Measurements from ENCODE around the gene BEGAIN.

The BEGAIN gene

DNA sequence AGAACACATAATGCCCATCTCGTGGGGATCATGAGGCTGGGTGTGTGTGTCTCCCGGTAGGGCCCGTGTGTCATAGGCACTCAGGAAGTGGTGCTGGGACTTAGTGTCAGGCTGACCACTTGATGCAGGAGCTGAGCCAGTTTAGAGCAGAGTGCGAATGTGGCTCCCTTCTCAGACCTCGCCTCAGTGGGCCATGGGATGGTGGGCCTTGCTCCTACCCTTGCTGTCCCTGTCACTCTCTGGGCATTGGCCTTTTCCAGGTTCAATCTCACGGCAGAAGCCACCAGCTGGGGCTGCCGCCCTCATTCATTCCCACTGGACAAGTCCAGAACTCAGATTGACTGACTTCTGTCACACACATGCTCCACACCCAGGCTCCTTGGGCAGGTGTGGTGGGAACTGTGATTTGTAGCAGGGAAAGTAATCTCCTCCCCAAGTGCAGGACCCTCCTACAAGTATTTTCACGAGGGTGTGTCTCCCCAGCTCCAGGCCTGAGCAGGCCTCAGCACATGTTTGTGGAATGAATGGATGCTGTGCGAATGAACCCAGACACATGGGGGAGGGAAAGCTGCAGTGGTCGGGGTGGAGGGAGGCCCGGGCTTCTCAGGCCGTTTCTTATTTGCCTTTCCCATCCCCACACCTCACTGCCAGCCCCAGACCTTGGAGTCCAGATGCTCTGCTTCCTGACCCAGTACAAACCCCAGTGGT lies 54.9 kb downstream of the BEGAIN start:
- H3F3A ChIP-seq (ENCODE audit: control insufficient read depth, insufficient read depth), result no peaks in the 10 kb centered on the region
- no peaks in the 10 kb centered on the region for H4K20me1 ChIP-seq (ENCODE audit: control insufficient read depth, insufficient read depth, low read depth, low read length)
- no peaks in the 10 kb centered on the region for H3K9me3 ChIP-seq (ENCODE audit: control insufficient read depth, insufficient read depth, low read length)
- no peaks in the 10 kb centered on the region for H3K9me2 ChIP-seq (replicated peaks; ENCODE audit: control insufficient read depth, low read length)
- no peaks in the 10 kb centered on the region for H3K4me1 ChIP-seq (ENCODE audit: control insufficient read depth, low read length)
- H3K27ac ChIP-seq (ENCODE audit: low read depth, low read length), result no peak overlapping the region
- TF ChIP-seq EZH2phosphoT487 (IDR thresholded peaks at IDR 0.05; ENCODE audit: borderline replicate concordance, low read length), result no peak
- H3K4me2 ChIP-seq (ENCODE audit: low read length), result no peak overlapping the region
- no peaks in the 10 kb centered on the region for H3K27me3 ChIP-seq (ENCODE audit: control insufficient read depth, low read length)
- H3K4me3 ChIP-seq (ENCODE audit: low read length), result no peak overlapping the region
- no peaks in the 10 kb centered on the region for H3K36me3 ChIP-seq (ENCODE audit: control insufficient read depth, low read length)
- no peaks in the 10 kb centered on the region for H3K79me2 ChIP-seq (ENCODE audit: control insufficient read depth, low read length)

- H3K9me3 ChIP-seq (ENCODE audit: control insufficient read depth, insufficient read depth, low read length), result no peaks in the 10 kb centered on the region
- H3K9me2 ChIP-seq (replicated peaks; ENCODE audit: control insufficient read depth, low read length), result no peaks in the 10 kb centered on the region
- H3K79me2 ChIP-seq (ENCODE audit: control insufficient read depth, low read length), result no peaks in the 10 kb centered on the region
- no peaks in the 10 kb centered on the region for H3K4me1 ChIP-seq (ENCODE audit: control insufficient read depth, low read length)
- H3K4me3 ChIP-seq (ENCODE audit: low read length), result no peak overlapping the region
- H3K4me2 ChIP-seq (ENCODE audit: low read length), result no peak overlapping the region
- no peaks in the 10 kb centered on the region for H4K20me1 ChIP-seq (ENCODE audit: control insufficient read depth, insufficient read depth, low read depth, low read length)
- H3K27me3 ChIP-seq (ENCODE audit: control insufficient read depth, low read length), result no peaks in the 10 kb centered on the region
- TF ChIP-seq EZH2phosphoT487 (IDR thresholded peaks at IDR 0.05; ENCODE audit: borderline replicate concordance, low read length), result no peak
- no peak for TF ChIP-seq CTCF (IDR thresholded peaks at IDR 0.05; ENCODE audit: low read depth, low read length, poor library complexity, severe bottlenecking)
- no peak overlapping the region for H3K27ac ChIP-seq (ENCODE audit: low read depth, low read length)
- H3F3A ChIP-seq (ENCODE audit: control insufficient read depth, insufficient read depth), result no peaks in the 10 kb centered on the region
- H3K36me3 ChIP-seq (ENCODE audit: control insufficient read depth, low read length), result no peaks in the 10 kb centered on the region; the same call in 1 of the 2 replicates
Measured at GRCh38 chr14:100531152-100532121, 55.8 kb downstream of the BEGAIN start.

GRCh38 chr14:100530270-100531072 lies 56.7 kb downstream of the BEGAIN start:
- Histone ChIP-seq H3K4me1 (ENCODE audit: control insufficient read depth, low read length) (no peaks in the 10 kb centered on the region), H3K27ac (ENCODE audit: low read depth, low read length) (no peak overlapping the region)
- TF ChIP-seq CTCF (IDR thresholded peaks at IDR 0.05; ENCODE audit: low read depth, low read length, poor library complexity, severe bottlenecking), result no peak
- TF ChIP-seq EZH2phosphoT487 (IDR thresholded peaks at IDR 0.05; ENCODE audit: borderline replicate concordance, low read length), result no peak

More at GRCh38 chr14:100530270-100531072, 56.7 kb downstream of the BEGAIN start:
- H3K79me2 ChIP-seq (ENCODE audit: control insufficient read depth, low read length), result no peaks in the 10 kb centered on the region
- no peaks in the 10 kb centered on the region for H3K9me3 ChIP-seq (ENCODE audit: control insufficient read depth, insufficient read depth, low read length)
- no peak overlapping the region for H3K4me3 ChIP-seq (ENCODE audit: low read length)
- H3K36me3 ChIP-seq (ENCODE audit: control insufficient read depth, low read length), result no peaks in the 10 kb centered on the region; the same call in 1 of the 2 replicates
- H3F3A ChIP-seq (ENCODE audit: control insufficient read depth, insufficient read depth), result no peaks in the 10 kb centered on the region
- H3K4me2 ChIP-seq (ENCODE audit: low read length), result no peak overlapping the region
- no peaks in the 10 kb centered on the region for H3K9me2 ChIP-seq (replicated peaks; ENCODE audit: control insufficient read depth, low read length)
- H4K20me1 ChIP-seq (ENCODE audit: control insufficient read depth, insufficient read depth, low read depth, low read length), result no peaks in the 10 kb centered on the region
- H3K27me3 ChIP-seq (ENCODE audit: control insufficient read depth, low read length), result no peaks in the 10 kb centered on the region

All from DOHH2 (cell line).